ENCODE results near the gene KCTD7.

- TF ChIP-seq CTCF (IDR thresholded peaks at IDR 0.05 in 8 of 11, conservative IDR thresholded peaks at IDR 0.05 in 3 of 11) = no peak
- TF ChIP-seq POLR2A (IDR thresholded peaks at IDR 0.05) = no peak
Measured at GRCh38 chr7:66617295-66617694, 11.4 kb upstream of the KCTD7 start.
